Common myeloid progenitor, CD34-positive (primary cell): ENCODE results near the gene RUBCN.

Experiments used
- CTCF ChIA-PET: fragments of 350-600 bp; sonication (Branson Sonifier 250); formaldehyde crosslinking; loops from one replicate; lab custom pipeline; 2021; ENCODE audit warnings: antibody characterized with exemption; lab: Charles Lee
- POLR2A ChIA-PET: fragments of 350-600 bp; sonication (Branson Sonifier 250); formaldehyde crosslinking; loops from one replicate; lab custom pipeline; 2021; ENCODE audit warnings: antibody characterized with exemption; lab: Charles Lee
- DNase-seq, 3 donors: peaks; one replicate each; pipeline versions ENCODE4 v3.0.0 to v3.0.0-alpha.2; 2013
- H3K27ac ChIP-seq, 2 experiments: 1 replicate in 1 of 2; 2 replicates in 1 of 2; pipeline ENCODE4 v1.7.0; 2013; ENCODE audit warnings: inconsistent platforms in 2 of 2, low read length in 2 of 2, mild to moderate bottlenecking in 2 of 2, low read depth in 1 of 2, moderate library complexity in 1 of 2; ENCODE audit not compliant: severe bottlenecking in 2 of 2, insufficient read depth in 1 of 2, poor library complexity in 1 of 2
- H3K27me3 ChIP-seq, 5 experiments: replicated peaks in 2 of 5; 1 replicate in 3 of 5; 2 replicates in 2 of 5; pipeline versions ENCODE4 v1.6.1 to v1.7.0; 2013; ENCODE audit warnings: low read length in 4 of 5, mild to moderate bottlenecking in 2 of 5, moderate library complexity in 2 of 5, inconsistent platforms in 1 of 5; ENCODE audit not compliant: insufficient read depth in 5 of 5, control insufficient read depth in 4 of 5
- H3K36me3 ChIP-seq, 4 experiments: 1 replicate in 2 of 4; 2 replicates in 2 of 4; pipeline versions ENCODE4 v1.6.1 to v1.7.0; 2013; ENCODE audit warnings: low read length in 3 of 4, control low read depth in 1 of 4, mild to moderate bottlenecking in 1 of 4; ENCODE audit not compliant: control insufficient read depth in 4 of 4, insufficient read depth in 4 of 4
- H3K4me1 ChIP-seq, 4 experiments: 1 replicate in 3 of 4; 2 replicates in 1 of 4; pipeline versions ENCODE4 v1.6.1 to v1.7.1; 2013; ENCODE audit warnings: low read length in 3 of 4, mild to moderate bottlenecking in 3 of 4, control low read depth in 1 of 4, inconsistent platforms in 1 of 4, moderate library complexity in 1 of 4; ENCODE audit not compliant: control insufficient read depth in 4 of 4, insufficient read depth in 4 of 4; ENCODE audit errors: control extremely low read depth in 1 of 4
- H3K4me3 ChIP-seq, 7 experiments: 1 replicate in 4 of 7; 2 replicates in 3 of 7; pipeline versions ENCODE4 v1.5.1 to v1.7.0; 2013; ENCODE audit warnings: mild to moderate bottlenecking in 7 of 7, low read length in 6 of 7, moderate library complexity in 6 of 7, inconsistent platforms in 2 of 7, low read depth in 2 of 7, control low read depth in 1 of 7; ENCODE audit not compliant: insufficient read depth in 4 of 7, control insufficient read depth in 1 of 7; ENCODE audit errors: extremely low read depth in 1 of 7
- H3K9me3 ChIP-seq, 5 experiments: 1 replicate in 4 of 5; 2 replicates in 1 of 5; pipeline versions ENCODE4 v1.6.1 to v1.7.1; 2013; ENCODE audit warnings: low read length in 4 of 5, mild to moderate bottlenecking in 2 of 5, inconsistent platforms in 1 of 5, low read depth in 1 of 5, moderate library complexity in 1 of 5; ENCODE audit not compliant: control insufficient read depth in 4 of 5, insufficient read depth in 2 of 5; ENCODE audit errors: control extremely low read depth in 1 of 5
- WGBS: methylation state at CpG from one replicate; pipeline ENCODE4 v1.1.5; 2013; ENCODE audit not compliant: insufficient coverage; 5-methylcytosine and 5-hydroxymethylcytosine counted together

Gene RUBCN

GRCh38 chr3:197756704-197757103 is 20.0 kb upstream of the RUBCN start:
- ChIA-PET POLR2A (no interaction called here), CTCF (interaction anchor here (1.3 kb wide), 1 partner anchor 8 kb away, joined by 3 read pairs; no protein-coding TSS in a partner anchor)
- WGBS: no CpG with 5 or more reads among the region's 3 CpGs
- peaks cover 9 to 36% (median 19%) of the 10 kb centered on the region in 4 experiments for H3K36me3 ChIP-seq
- no peaks in the 10 kb centered on the region for H3K27me3 ChIP-seq
- no peaks in the 10 kb centered on the region for H3K9me3 ChIP-seq
- H3K4me3 ChIP-seq: no peak overlapping the region
- no peak overlapping the region for H3K27ac ChIP-seq
- no peak for DNase-seq
- peaks cover 3 to 6% (median 4%) of the 10 kb centered on the region in 4 experiments for H3K4me1 ChIP-seq

- H3K9me3 ChIP-seq: no peaks in the 10 kb centered on the region
- DNase-seq: peak in 2 of 3 donors; percentile 49 to 55
- ChIA-PET CTCF (interaction anchor here (0.9 kb wide), 1 partner anchor 20 kb away, joined by 3 read pairs; no protein-coding TSS in a partner anchor), POLR2A (no interaction called here)
- peaks cover 4 to 11% (median 8%) of the 10 kb centered on the region in 4 experiments for H3K36me3 ChIP-seq
- no peak overlapping the region for H3K27ac ChIP-seq
- H3K4me1 ChIP-seq: peaks cover 10 to 28% (median 22%) of the 10 kb centered on the region in 4 experiments
- no peaks in the 10 kb centered on the region for H3K27me3 ChIP-seq
- no peak overlapping the region for H3K4me3 ChIP-seq
- WGBS: no CpG with 5 or more reads among the region's 3 CpGs
These were observed 16.6 kb upstream of the RUBCN start for GRCh38 chr3:197753263-197753662.

- no peak for DNase-seq
- H3K4me3 ChIP-seq: peak overlapping the region in 2 of 7 experiments; percentile 17 to 83
These were observed 15.4 kb upstream of the RUBCN start for GRCh38 chr3:197752107-197752506.

DNA sequence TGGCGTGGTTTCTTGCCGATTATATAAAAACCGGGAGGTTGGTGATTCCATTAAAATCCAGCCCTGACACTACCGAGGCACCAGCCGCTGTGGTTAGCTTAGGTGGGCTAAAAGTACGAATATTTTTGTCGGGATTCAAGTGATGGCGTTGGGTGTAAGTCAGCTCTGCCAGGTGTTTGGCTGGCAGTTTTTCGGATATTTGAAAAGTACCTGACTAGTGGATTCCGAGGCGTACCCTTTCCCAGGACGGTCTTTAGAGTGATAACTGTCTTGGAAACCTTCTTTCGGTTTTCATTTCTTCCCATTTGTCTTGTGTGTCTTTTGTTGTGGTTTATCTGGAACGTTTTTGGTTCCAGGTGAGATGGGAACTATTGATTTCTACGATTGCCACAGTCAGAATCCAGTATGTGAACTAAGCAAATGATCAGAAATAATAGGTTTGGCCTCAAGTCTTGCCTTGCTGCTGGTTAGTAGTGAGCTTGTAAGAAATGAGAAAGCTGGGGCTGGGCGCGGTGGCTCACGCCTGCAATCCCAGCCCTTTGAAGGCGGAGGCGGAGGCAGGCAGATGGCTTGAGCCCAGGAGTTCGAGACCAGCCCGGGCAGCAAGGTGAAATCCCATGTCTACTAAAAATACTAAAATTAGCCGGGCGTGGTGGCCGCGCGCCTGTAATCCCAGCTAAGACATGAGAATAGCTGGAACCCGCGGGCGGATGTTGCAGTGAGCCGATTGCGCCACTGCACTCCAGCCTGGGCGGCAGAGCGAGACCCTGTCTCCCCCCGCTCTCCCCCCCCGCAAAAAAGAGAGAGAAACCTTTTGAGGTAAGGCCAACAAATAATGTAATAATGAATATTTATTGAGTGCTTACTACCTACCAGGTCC is 14.4 kb upstream of the RUBCN start:
- DNase-seq: peak; percentile 16 to 59 (median 51)

More at GRCh38 chr3:197752107-197752506, 15.4 kb upstream of the RUBCN start:
- Histone ChIP-seq H3K4me1 (peaks cover 10 to 28% (median 22%) of the 10 kb centered on the region in 4 experiments), H3K27me3 (no peaks in the 10 kb centered on the region), H3K9me3 (no peaks in the 10 kb centered on the region), H3K27ac (no peak overlapping the region), H3K36me3 (peaks cover 4 to 9% (median 6%) of the 10 kb centered on the region in 4 experiments)
- POLR2A ChIA-PET: no interaction called here
- CTCF ChIA-PET: interaction anchor here (1.3 to 1.6 kb wide), 2 partner anchors 31 to 39 kb away, joined by 3 to 5 read pairs; partner anchors contain the start of gene LRCH3
- WGBS: 94% methylated on average over 3 of the region's 5 CpGs

GRCh38 chr3:197750396-197750831 is 13.7 kb upstream of the RUBCN start:
- peak overlapping the region; percentile 68 to 99 (median 92) for H3K4me3 ChIP-seq
- H3K27me3 ChIP-seq: no peaks in the 10 kb centered on the region
- DNase-seq: peak; percentile 72 to 84 (median 78)
- peaks cover 10 to 28% (median 22%) of the 10 kb centered on the region in 4 experiments for H3K4me1 ChIP-seq
- CTCF ChIA-PET: interaction anchor here (1.3 to 1.6 kb wide), 4 partner anchors 27 to 69 kb away, joined by 4 read pairs; no protein-coding TSS in a partner anchor
- POLR2A ChIA-PET: interaction anchor here (1.6 kb wide), 1 partner anchor 41 kb away, joined by 6 read pairs; the partner anchor contains the start of gene LRCH3
- H3K36me3 ChIP-seq: no peaks in the 10 kb centered on the region
- peak overlapping the region; percentile 68 to 82 for H3K27ac ChIP-seq
- WGBS: 0% methylated on average over 41 of the region's 43 CpGs
- no peaks in the 10 kb centered on the region for H3K9me3 ChIP-seq

More for the DNA sequence above, 14.4 kb upstream of the RUBCN start:
- ChIA-PET POLR2A (interaction anchor here (1.6 kb wide), 1 partner anchor 40 kb away, joined by 6 read pairs; the partner anchor contains the start of gene LRCH3), CTCF (interaction anchor here (0.8 to 1.6 kb wide), 7 partner anchors 18 to 69 kb away, joined by 3 to 5 read pairs (median 4); partner anchors contain the start of gene LRCH3)
- WGBS: 10% methylated on average over 26 of the region's 36 CpGs
- peak overlapping the region; percentile 68 to 99 (median 92) for H3K4me3 ChIP-seq
- H3K27me3 ChIP-seq: no peaks in the 10 kb centered on the region
- H3K4me1 ChIP-seq: peaks cover 10 to 28% (median 22%) of the 10 kb centered on the region in 4 experiments
- H3K27ac ChIP-seq: peak overlapping the region; percentile 68 to 82
- H3K9me3 ChIP-seq: no peaks in the 10 kb centered on the region
- H3K36me3 ChIP-seq: no peaks in the 10 kb centered on the region

DNA sequence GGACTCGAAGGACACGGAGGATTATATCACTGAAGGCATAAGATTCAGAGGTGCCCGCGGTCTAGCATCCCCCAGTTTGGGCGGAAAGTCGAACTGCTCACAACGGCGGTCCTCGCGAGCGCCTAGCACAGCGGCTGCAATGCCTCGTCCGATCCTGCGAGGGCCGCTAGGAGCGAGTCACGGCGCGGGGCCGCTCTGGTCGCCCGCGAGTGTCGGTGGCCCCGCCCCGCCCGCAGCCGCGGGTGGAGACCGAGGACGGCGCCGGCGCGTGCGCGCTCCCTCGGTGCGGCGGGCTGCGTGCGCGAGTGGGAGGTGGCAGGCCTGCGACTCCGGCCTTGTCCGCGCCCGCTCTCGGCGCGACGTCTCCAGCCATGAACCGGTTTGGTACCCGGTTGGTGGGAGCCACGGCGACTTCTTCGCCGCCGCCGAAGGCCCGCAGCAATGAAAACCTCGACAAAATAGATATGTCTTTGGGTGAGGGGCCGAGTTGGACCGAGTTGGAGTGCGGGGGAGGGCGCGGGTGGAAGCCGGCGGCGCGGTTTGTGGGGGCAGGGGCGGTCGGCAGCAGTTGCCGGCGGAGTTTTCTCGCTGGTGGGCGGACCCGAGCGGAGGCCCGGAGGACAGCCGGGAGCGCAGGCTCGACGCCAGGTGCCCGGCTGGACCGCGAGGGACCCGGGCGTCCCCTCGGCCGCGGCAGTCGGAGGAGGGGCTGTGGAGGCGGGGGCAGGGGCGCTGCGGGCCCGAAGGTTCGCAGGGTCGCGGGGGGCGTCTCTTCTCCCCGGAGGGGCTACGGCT is 13.1 kb upstream of the RUBCN start, which contains the start of gene FYTTD1:
Gene FYTTD1 (plus strand): TSS at position 283 of the 795 bp plus-strand sequence. CDS start 89 bp downstream, at position 372.
- Histone ChIP-seq H3K27me3 (no peaks in the 10 kb centered on the region), H3K4me3 (peak within 1 kb of the TSS; percentile 68 to 99 (median 92)), H3K9me3 (no peaks in the 10 kb centered on the region), H3K36me3 (no peaks in the 10 kb centered on the region), H3K27ac (peak within 1 kb of the TSS; percentile 68 to 82), H3K4me1 (peaks cover 10 to 28% (median 22%) of the 10 kb centered on the region in 4 experiments)
- CTCF ChIA-PET: interaction anchor here (0.9 to 1.6 kb wide), 14 partner anchors 10 to 68 kb away, joined by 3 to 7 read pairs (median 3); partner anchors contain the start of gene LRCH3
- WGBS: under 1% methylated on average over 83 of the region's 104 CpGs
- POLR2A ChIA-PET: interaction anchor here (1.6 kb wide), 1 partner anchor 41 kb away, joined by 6 read pairs; the partner anchor contains the start of gene LRCH3
- DNase-seq: peak; percentile 90 to 93 (median 91)
